HFF-Myc (cell line): ENCODE data around the gene DYNC1LI1.

Experiments
- DNase-seq: peaks from one replicate; pipeline ENCODE4 v3.0.0-alpha.2; 2011; ENCODE audit warnings: low read depth; ENCODE audit errors: extremely low read depth
- H3K4me3 ChIP-seq: replicated peaks from 2 replicates; pipeline ENCODE4 v1.5.1; 2011; ENCODE audit warnings: low read depth, mild to moderate bottlenecking, control low read depth, low read length
- CTCF ChIP-seq: IDR thresholded peaks from 2 replicates; pipeline ENCODE4 v1.5.1; 2012; ENCODE audit warnings: mild to moderate bottlenecking, low read depth, low read length, control low read depth; ENCODE audit errors: missing control alignments

DYNC1LI1 gene

GRCh38 chr3:32498252-32498651 lies 72.4 kb downstream of the DYNC1LI1 start:
- no peak overlapping the region for H3K4me3 ChIP-seq
- DNase-seq: no peak
- no peak for TF ChIP-seq CTCF

GRCh38 chr3:32495609-32496008 lies 75.0 kb downstream of the DYNC1LI1 start:
- no peak for DNase-seq
- no peak overlapping the region for H3K4me3 ChIP-seq
- TF ChIP-seq CTCF: no peak

GRCh38 chr3:32495085-32495484 lies 75.6 kb downstream of the DYNC1LI1 start:
- DNase-seq: no peak
- TF ChIP-seq CTCF: no peak
- H3K4me3 ChIP-seq: no peak overlapping the region

DNA sequence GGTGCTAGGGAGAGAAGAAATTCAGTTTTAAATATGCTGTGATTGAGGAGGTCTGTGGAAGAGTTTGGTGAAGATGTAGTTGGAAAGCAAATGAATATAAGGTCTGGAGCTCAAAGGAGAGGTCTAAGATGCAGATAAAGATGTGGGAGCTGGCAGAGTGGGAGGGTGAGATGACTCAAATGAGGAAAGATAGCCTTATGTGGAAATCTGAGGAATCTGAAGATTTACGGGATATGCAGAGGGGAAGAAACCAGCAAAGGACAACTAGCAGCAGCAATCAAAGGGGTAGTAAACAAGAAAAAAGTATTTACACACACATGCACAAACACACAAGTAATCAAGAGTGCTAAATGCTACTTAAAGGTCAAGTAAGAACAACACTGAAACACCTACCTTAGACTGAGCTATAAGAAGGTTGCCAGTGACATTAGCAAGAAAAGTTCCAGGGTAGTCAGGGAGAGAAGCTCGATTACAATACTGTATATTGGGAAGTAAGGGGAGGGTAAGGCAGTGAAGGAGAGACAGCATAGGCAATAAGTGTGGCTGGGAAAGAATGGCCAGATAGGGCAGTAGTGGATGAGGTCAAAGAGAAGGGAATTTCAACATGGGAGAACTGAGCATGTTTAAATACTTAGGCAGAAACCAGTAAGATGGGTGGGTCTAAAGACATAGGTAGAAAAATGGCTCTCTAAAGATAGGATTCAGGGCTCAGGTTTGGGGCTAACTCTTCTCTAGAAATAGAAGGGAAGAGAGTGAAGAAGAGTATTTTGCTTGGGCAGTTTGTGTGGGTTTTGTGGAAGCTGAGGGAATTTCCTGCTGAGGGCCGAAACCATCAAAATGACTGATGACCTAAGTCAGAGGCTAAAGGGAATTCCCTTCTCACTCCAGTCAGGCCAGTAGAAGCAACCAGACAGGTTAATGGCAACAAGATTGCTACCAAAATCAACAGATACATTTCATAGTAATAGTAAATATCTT lies 76.9 kb downstream of the DYNC1LI1 start:
- no peak for DNase-seq
- no peak for TF ChIP-seq CTCF
- H3K4me3 ChIP-seq: no peak overlapping the region

DNA sequence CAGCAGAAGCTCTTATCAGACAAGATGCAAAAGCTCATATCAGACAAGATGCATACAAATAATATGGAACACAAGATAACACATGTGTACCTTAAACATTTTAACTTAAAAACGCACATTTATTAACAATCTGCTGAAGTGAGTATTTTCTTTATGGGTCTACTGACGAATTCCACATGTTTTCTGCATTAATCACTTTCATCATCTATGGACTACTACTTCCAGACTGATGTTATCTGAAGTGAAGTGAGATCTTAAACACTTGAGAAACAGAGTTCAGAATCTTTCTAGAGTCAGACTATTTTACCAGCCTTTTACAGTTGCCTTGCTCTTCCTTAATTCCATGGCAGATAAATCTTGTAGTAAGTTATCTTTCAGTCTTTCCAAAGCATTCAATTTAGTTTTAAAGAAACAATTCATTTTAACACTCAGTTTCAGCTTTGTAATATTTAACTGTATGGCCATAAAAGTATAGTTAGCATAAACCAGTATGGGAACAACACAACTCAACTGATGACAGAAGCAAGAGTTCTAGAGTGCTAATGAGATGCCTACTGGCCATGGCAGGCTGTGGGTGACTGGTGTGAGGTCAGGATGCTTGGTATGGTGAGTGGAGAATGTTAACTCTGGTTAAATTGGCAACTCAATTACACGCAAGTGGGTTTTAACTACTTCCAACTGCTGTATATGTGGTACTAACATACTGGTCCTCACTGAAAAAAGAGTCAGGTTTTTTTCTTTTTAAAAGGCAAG lies 77.8 kb downstream of the DYNC1LI1 start:
- no peak for DNase-seq
- TF ChIP-seq CTCF: no peak
- no peak overlapping the region for H3K4me3 ChIP-seq

DNA sequence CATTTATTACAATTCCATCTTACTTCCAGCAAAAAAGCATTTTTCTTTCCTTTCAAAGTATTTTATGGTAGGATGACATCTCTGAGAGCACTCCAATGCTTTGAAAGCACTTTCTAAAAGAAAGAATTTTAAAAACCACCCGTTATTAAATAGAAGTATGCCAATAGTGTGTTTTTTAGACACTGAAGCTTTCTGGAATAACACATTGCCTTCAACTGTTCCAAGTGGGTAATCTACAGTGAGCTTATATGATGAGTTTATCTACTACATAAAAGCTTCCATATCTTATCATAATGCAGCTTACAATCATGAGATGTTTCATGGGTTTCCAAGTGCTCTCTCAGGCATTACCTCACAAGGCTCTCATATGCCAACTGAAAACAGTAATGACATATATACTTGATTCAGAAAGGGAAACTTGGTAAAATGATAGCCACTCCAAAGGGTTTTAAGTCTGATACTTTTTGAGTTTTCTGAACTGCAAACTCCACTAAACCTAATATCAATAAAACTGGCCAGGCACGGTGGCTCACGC lies 82.1 kb downstream of the DYNC1LI1 start:
- DNase-seq: no peak
- no peak overlapping the region for H3K4me3 ChIP-seq
- TF ChIP-seq CTCF: no peak
